GM18868 (cell line): ENCODE data around the gene SMLR1.

ENCODE experiments used
- ATAC-seq: cut with Tn5 transposase; IDR thresholded peaks from one replicate; pipeline ENCODE4 v1.9.1; 2021; ENCODE audit warnings: mild to moderate bottlenecking, moderate library complexity; ENCODE audit not compliant: unreplicated experiment

Gene SMLR1

DNA sequence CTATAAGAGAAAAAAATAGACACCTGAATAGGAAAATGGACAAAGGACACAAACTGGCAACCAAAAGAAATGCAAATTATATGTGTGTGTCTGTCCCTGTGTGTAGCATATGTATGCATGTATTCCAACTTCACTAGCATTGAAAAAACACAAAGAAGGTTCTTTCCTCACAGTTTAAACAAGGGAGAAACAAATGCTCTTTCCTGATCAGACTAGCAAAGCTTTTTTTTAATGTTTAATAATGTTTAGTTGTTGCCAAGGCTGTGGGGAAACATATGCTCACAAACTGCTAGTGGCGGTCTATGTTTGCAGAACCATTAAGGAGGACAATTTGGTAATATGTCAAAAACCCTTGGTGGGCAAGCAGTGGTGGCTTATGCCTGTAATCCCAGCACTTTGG lies 22.4 kb downstream of the SMLR1 start:
- ATAC-seq: no peak

DNA sequence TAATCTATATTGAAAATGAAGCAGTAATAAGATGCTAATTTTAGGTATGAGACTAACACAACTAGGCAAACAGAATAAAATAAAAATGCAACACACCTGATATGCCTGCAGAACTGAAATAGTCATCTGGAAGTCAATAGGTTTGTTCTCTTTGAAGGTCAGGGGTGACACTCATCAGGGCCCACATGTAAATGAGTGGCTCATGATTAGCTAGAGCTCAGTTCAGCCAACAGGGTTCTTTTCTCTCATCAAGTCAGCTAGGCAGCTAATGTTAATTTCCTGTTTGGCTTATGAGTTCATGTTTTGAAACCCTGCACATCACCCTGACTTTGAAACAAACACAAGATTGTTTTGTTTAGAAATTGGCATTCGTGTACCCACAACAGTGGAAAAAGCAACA lies 23.8 kb downstream of the SMLR1 start:
- no peak for ATAC-seq

DNA sequence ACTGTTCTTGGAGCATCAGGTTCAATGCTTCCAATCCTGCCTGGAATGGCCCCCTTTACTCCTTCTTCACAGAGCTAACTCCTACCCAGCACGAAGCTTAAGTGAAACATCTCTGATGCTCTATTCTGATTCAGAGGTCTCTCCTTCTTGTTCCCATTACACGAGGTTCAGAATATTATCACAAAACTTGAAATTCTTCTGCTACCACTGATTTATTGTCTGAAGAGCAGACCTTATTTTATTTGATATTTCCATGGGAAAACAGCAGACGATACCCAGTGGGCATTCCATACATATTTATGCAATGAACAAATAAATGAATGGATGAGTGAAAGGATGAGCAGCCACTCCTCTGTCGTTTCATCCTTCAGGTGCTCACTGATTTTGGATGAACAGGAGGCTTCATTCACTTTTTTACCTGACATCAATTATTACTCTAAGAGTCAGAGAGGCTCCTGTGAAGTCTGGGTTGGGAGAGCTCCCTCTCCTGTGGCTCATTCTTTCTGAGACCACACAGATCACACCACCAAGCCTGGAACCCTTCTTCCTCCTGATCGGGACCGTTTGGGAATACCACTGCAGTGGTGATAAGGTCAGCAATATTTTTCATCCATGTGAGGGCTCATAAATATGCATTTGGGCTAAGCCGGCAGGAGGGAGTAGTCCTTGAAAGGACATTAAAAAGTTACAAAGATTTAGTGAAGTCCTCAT lies 25.8 kb downstream of the SMLR1 start:
- ATAC-seq: no peak

DNA sequence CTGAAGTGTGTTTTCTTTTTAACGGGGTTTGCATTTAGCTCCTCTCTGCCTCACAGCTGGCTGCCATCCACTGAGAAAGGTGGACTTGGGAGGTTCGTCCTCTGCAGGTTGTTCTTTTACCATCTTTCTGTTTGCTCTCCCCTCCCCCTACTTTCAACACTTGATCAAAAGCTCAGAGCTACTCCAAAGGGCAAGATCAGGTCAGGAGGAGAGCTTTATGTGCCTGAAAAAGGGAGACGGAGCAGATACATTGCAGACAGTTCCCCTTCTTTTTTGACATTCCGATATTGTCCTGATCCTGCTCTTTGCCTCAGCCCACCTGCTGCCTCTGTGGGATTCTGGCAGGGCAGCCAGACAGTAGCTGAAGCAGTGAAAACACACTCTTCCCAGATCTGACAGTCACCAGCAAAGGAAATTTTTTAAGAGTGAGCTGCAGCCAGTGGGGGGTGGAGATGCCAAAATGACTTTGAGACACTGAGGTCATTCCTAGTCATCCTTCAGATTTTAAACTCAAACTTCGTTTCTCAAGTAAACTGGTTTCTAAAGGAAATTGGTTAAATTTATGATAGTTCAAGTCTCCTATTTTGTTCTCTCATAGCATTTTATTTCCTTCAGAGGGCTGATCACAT lies 26.5 kb downstream of the SMLR1 start:
- no peak for ATAC-seq

DNA sequence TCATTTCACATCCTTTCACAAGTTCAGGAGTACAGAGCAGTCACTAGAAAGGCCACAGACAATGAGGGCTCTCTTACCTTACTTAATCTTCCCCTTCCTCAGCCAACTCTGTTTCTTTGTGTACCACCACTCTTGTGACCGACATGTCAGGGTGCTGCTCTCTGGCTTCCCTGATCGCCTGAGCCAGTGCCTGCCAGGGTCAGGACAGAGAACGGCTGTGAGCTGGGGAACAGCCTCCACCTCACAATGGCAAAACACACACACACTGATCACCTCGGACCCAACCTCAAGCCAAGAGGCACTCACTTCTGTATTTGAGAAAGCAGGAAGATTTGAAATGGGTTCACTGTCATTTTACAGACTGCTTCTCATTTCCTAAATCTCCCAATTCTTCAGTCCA lies 30.8 kb downstream of the SMLR1 start:
- ATAC-seq: no peak

DNA sequence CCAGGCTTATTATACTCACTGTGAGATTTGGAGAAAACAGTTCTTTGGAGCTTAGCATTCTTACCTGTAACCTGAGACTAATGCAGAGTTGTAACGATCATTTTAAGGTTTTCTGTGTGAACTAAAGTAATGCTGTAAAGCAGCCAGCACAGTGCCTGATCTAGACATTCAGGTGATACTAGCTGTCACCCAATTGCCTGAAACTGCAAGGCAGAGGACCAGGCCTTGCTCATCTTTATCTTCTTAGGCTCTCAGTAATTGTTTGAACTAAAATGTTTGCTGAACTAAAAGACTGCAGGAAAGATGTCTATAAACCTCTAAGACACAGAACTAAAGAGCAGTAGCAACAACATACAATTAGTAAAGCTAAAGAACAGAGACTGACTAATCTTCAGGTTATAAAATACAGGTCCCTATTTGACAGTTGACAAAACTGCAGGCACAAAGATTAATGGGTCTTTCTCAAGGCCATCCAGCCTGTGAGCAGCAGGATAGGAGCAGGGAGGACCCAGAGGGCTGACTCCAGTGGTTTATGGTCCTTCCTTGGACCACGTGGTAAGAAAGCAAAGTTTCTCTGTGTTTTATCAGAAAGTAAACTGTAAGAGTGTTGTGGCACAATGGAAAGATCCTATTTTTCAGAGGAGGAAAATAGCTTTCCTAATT lies 31.4 kb downstream of the SMLR1 start:
- ATAC-seq: no peak

DNA sequence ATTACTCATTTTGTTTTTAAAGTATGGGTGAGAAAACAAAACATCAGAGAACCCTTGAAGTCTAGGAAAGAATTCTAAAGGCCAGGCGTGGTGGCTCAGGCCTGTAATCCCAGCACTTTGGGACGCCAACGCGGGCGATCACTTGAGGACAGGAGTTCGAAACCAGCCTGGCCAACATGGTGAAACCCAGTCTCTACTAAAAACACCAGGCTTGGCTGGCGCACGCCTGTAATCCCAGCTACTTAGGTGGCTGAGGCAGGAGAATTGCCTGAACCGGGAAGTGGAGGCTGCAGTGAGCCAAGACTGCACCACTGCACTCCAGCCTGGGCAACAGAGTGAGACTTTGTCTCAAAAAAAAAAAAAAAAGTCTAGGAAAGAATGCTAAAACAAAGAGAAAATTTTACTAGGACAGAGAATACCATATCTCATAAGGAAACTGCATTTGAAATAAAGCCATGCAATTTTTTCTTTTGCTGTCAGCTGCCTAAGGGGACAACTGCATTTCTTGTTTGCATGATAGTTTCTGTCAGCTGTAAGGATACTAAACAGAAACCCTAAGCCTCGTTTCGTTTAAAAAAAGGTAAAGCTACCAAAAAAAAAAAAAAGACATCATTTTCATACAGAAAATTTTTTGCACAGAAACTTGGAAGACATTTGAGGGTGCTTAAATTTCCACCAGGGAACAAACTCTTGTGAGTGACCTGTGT lies 32.1 kb downstream of the SMLR1 start:
- no peak for ATAC-seq

DNA sequence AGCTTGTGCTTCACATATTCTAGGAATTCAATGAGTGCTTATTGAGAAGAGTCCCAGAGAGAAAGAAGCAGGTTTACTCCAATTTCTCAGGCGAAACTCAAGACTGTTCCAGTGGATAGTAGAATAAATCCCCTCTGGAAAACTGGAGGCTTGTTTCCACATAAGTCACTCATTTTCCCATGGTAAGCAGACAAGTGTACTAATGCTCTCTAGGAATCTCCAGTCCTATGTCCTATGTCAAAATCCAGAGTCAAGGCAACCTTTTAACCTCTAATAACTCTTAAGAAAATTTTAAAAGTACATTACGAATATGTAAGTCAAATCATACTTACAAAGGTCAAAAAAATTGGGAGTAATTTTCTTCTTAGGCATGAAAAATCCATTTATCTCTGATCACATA lies 35.2 kb downstream of the SMLR1 start:
- ATAC-seq: no peak

DNA sequence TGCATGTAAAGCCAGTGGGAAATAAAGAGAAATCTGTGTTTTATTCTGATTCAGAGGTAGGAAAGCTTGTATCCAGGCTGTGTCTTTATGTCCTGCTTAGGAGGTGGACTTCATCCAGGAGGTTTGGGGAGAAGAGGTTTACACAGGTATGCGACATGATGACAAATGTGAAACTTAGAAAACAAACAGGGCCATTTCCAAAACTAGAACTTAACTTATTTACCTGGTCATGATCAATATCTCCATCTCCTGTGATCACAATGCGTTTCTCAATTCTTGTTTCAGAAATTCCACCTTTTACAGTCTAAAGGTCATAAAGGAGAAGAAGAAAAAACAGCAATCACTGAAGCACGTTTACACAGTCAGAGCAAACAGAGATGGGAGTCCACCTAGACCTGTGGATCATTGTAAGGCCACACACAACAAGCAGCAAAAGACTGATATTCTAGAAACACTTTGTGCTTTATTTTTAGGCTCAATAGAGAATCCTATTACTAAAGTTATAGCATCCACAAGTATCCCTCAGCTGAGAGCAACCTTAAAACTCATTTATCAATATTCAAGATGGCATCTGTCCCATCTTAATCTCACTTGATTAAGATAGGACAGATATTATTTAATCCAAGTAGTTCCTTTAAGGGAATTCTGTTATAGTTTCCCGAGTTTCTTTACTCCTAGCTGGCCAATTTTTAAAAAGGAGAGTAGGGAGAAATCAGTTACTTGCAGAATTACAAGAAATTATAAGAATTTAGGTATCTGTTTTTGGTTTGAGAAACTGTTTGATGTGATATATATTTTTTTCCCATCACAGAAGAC lies 36.4 kb downstream of the SMLR1 start:
- ATAC-seq: no peak

DNA sequence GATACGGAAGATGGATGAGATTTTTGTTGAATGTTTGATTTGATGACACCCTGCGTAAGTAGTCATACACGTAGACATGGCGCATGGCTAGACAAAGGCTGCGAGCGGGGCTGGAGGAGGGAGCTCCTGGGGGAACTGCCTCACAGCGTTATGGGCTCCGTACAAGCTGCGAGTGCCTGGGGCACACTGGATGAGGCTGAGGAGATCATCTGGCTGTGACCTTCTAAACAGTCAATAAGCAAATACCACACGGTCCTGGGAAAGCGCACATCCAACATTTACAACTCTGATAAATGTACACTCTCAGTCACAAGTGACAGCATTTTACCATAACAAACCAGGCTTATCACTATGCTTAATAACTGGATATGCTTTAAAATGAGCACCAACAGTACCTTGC lies 37.1 kb downstream of the SMLR1 start:
- ATAC-seq: no peak

DNA sequence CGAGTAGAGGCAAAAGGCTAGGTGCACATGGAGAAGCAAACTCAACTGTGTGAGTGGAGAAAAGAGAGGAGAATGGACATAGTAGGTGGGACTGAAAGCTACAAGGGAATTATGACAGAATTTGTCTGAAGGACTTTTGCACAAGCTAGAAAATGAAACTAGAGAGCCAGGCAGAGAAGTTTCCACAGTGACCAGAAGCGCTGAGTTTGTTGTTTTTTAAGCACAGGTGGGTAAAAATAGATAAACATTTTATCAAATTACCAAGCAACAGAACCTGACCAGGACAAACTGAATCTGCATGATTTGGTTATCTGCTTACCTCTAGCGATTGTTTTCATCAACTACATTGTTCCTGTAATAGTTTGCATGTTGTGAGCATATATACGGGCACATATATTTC lies 38.6 kb downstream of the SMLR1 start:
- no peak for ATAC-seq

DNA sequence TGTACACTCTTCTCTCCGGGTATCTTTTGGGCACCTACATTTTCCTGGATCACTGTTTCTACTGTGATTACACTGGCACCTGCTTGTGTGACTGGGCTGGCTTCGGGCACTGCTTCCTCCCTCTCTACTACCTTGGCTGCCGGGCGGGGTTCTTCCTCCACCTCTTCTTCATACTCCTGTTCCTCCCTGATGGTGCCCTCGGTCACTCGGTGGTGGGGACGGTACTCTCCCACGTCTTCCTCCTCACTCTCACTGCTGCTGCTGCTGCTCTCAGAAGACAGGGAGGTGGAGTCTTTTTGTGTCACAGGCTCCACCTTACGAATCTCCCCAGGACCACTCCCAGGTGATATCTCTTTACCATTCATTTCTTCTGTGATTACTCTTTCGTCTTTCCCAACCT lies 42.5 kb downstream of the SMLR1 start:
- ATAC-seq: no peak

DNA sequence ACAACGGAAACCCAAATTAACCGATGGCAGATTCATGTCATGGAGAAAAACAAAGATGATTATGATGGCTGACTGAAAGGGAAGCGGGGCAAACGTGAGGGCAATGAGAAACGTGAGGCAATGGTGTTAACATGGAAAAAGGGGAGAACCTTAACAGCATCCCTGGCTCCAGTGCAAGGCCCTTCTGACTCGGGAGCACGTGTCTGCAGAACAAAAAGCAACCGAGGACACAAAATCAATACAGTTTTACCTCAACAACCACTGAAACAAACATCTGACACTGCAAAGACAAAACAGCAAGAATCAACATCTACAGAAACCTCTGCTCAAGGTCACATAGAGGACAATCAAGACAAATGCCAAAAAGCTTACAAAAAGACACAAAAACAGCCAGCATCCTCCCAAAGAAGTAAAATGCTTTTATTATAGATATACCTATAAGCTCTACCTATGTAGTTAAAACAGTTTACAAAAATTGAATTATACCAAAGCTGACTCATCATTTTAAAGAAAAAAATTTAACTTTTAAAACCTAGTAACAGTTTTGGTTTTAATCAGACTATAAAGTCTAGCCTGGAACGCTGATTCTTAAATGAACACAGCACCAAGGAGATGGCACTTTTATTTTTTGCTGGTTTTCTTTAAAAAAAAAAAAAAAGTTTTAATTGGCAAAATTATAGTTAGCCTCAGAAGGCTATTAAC lies 43.1 kb downstream of the SMLR1 start:
- ATAC-seq: no peak

DNA sequence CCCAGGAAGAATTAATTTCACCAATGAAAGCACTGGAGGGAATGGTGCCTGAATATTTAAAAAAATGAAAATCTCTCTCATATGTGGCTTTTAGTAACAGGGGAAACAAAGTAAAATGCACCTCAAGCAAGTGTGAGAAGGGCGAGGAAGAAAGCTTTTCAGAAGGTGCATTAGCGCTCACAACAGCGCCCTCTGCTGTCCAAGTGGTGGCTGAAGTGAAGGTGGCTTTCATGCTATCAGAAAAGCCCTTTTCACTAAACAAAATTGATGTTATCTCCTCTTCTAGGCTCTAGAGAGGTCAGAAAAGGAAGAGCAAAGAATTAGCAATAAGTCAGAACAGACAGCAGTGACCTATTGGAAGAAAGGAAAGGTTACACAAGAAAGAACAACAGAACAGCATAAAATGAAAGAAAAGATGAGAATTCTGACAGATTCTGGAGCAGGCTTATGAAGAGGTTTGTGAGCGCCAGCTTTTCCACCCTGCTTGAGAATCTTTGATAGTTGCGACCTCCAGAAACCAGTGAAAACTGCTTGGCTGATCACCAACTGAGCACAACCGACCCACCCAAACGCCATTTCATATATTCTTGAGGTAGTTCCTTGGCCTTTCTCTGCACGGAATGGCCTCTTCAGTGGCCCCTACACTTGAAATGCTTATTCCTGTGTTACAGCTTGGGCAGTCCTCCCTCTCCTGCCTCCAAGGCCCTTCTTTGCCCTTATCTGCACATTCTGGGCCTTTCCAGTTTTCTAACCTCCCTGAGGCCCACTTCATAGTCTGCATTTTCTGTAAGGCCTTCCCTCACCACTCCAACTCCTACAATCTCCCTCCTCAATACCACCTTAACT lies 45.3 kb downstream of the SMLR1 start:
- peak; percentile 85 for ATAC-seq

DNA sequence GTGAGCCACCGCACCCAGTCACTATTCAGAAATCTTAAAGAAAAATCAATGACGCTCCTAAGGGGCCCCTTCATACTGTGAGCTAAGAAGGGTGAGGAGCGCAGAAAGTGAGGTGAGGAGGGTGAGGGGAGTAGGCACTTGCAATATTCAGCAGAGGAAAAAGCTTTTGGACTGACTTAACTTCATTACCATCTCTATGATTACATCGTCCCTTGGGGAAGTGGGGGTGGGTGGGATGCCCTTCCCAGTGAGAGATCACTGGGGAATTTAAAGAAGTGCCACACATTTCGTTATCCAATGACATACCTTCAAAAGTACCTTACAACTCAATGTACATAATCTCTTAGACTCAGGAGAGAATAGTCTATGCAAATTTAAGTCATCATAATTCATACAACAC lies 46.5 kb downstream of the SMLR1 start:
- no peak for ATAC-seq

DNA sequence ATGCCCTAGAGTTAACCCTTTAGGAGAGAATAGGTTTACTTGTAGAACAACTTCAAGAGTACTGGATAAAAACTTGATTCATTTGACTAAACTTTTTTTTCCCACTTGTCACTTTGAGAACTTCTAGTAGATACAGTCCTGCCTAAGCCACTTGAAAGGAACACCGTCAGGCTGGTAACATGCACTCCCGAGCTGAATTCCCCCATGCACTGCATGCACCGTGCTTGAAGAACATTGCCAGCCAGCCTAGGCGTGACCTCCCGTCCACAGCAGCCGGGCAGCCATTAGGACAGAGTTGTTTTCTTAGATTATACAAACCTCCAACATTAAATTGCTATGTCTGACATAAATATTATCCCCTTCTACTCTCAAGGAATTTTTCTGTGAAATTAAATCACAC lies 52.6 kb downstream of the SMLR1 start:
- ATAC-seq: no peak

DNA sequence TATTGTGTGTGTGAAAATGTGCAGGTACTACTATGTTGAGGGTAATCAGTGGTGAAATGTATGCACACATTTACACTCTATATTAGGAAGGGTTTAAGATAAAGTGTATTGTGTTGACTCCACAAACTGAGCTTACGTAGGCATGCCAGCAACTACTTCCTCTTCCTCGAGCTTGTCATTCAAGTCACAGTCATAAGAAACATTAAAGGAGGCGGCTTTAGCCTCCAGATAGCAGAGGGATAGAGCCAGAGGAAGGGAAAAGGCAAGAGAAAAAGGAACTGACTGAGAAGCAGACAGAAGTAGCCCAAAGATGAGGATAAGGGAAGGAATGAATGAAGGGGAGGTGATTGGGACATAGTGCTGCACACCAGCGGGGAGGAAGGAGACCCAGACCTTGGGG lies 55.2 kb downstream of the SMLR1 start:
- no peak for ATAC-seq

DNA sequence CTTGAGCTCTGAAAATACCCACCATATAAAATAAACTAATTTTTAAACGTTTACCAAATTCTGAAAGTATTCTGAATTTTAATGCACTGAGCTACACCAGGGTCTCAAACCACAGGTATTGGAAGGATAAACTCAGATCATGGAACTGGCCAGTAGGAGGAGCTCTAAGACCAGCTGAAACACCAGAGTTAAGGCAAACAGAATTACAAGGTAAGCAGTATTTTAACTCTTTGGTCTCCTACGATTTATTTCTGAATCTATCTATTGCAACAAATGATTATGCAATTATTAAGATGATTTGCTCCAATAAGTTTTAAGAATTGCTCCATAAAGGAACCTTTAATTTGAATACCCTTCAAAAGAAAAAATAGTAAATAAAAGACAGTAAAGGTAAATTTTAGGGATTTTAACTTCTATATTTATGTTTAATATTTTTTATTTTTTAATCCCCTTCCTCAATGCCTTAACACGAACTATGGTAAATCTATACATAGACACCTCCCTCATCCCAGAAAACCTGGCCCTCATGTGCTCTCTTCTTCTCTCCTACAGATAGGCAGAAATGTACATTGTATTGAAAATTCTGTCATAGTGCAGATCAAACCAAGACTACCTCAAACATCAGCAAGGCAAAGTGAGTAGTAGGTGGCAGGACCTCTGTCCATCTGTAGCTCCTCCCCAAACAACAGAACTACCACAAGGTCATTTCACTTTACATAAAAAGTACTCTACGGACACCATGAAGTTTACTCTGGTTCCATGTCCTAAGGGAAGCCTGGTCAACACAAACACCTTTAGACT lies 58.4 kb downstream of the SMLR1 start:
- ATAC-seq: peak; percentile 85
